CD4-positive, CD25-positive, alpha-beta regulatory T cell (primary cell): ENCODE results near the gene AQP10. TPM values are rescaled to one million over a fixed set of nuclear protein-coding genes. Genes with fewer than 3 reads are reported as not detected.
"Not testable (repeated sequence)": the region's sequence is repeated elsewhere in the genome, so short reads cannot be mapped to it uniquely, and the experiment has no call there.

Experiments used
- ATAC-seq, 2 donors: fragments of 150-1000 bp; cut with Tn5 transposase; one replicate each; pipeline ENCODE4 v1.10.0; 2021; ENCODE audit warnings: low read depth in 2 of 2, moderate number of reproducible peaks in 2 of 2, moderate library complexity in 1 of 2
- DNase-seq, 3 donors: peaks; one replicate each; pipeline versions ENCODE4 v3.0.0 to v3.0.0-alpha.2; 2012 to 2022; ENCODE audit warnings: mixed read lengths in 1 of 3
- H3K27ac ChIP-seq: one replicate; pipeline ENCODE4 v1.7.0; 2013; ENCODE audit warnings: mild to moderate bottlenecking, low read length; ENCODE audit not compliant: insufficient read depth, poor library complexity, severe bottlenecking
- H3K27me3 ChIP-seq: one replicate; pipeline ENCODE4 v1.7.0; 2013; ENCODE audit warnings: low read length; ENCODE audit not compliant: control insufficient read depth, insufficient read depth
- H3K36me3 ChIP-seq: one replicate; pipeline ENCODE4 v1.7.0; 2013; ENCODE audit warnings: mild to moderate bottlenecking, low read length, moderate library complexity; ENCODE audit not compliant: control insufficient read depth, insufficient read depth
- H3K4me1 ChIP-seq: 2 replicates; pipeline ENCODE4 v1.7.0; 2013; ENCODE audit warnings: mild to moderate bottlenecking, low read length; ENCODE audit not compliant: insufficient read depth, control insufficient read depth, poor library complexity, severe bottlenecking
- H3K4me3 ChIP-seq: one replicate; pipeline ENCODE4 v1.7.0; 2013; ENCODE audit warnings: low read depth, mild to moderate bottlenecking, low read length, moderate library complexity
- H3K9me3 ChIP-seq, 2 experiments: 1 replicate in 1 of 2; 2 replicates in 1 of 2; pipeline ENCODE4 v1.7.0; 2013; ENCODE audit warnings: low read length in 2 of 2, mild to moderate bottlenecking in 1 of 2, moderate library complexity in 1 of 2; ENCODE audit not compliant: control insufficient read depth in 2 of 2
- H3K27ac Mint-ChIP-seq, 3 donors: one replicate each; pipeline ENCODE4 v1.8.0; 2020 to 2022; ENCODE audit warnings: mild to moderate bottlenecking in 3 of 3, mixed read lengths in 3 of 3, moderate library complexity in 2 of 3
- H3K27me3 Mint-ChIP-seq: one replicate; pipeline ENCODE4 v1.8.0; 2022; ENCODE audit warnings: mild to moderate bottlenecking, mixed read lengths
- H3K36me3 Mint-ChIP-seq: one replicate; pipeline ENCODE4 v1.8.0; 2020; ENCODE audit warnings: mixed read lengths
- H3K4me1 Mint-ChIP-seq, 4 donors: one replicate each; pipeline ENCODE4 v1.8.0; 2020 to 2022; ENCODE audit warnings: mixed read lengths in 4 of 4, mild to moderate bottlenecking in 1 of 4
- H3K4me3 Mint-ChIP-seq, 4 donors: one replicate each; pipeline ENCODE4 v1.8.0; 2020 to 2022; ENCODE audit warnings: mild to moderate bottlenecking in 4 of 4, mixed read lengths in 4 of 4, moderate library complexity in 3 of 4
- H3K9me3 Mint-ChIP-seq, 7 donors: one replicate each; pipeline ENCODE4 v1.8.0; 2020 to 2022; ENCODE audit warnings: mixed read lengths in 7 of 7, mild to moderate bottlenecking in 3 of 7, moderate library complexity in 2 of 7
- polyA plus RNA-seq, 4 donors: library from polyadenylated mRNA; unstranded; fragments of 300-500 nt; fragmentation: Illumina TruSeq; gene quantifications; one replicate each; pipeline ENCODE4 v1.2.3, GENCODE V29; 2021
- total RNA-seq: library from RNA; stranded (reverse); gene quantifications from one replicate; pipeline ENCODE4 v1.2.3, GENCODE V29; 2022

Gene AQP10
- total and polyA plus RNA-seq, 5 donors from 2014 or later = 0.81 TPM; not detected in 4

GRCh38 chr1:154313066-154313356 is 7.9 kb upstream of the AQP10 start:
- no peak for ATAC-seq
- DNase-seq = no peak
- Mint-ChIP-seq H3K4me3 (no peak overlapping the region), H3K27ac (peak overlapping the region in 1 of 3 donors; percentile 69), H3K36me3 (no peaks in the 10 kb centered on the region), H3K27me3 (no peaks in the 10 kb centered on the region), H3K9me3 (peaks cover 0 to 9% (median 0%) of the 10 kb centered on the region in 7 donors), H3K4me1 (peaks cover 3 to 6% (median 5%) of the 10 kb centered on the region in 4 donors)
- Histone ChIP-seq H3K9me3 (peaks cover 7 to 17% of the 10 kb centered on the region in 2 experiments), H3K27ac (no peak overlapping the region), H3K36me3 (no peaks in the 10 kb centered on the region), H3K27me3 (no peaks in the 10 kb centered on the region), H3K4me3 (no peak overlapping the region), H3K4me1 (peaks cover 4% of the 10 kb centered on the region)

DNA sequence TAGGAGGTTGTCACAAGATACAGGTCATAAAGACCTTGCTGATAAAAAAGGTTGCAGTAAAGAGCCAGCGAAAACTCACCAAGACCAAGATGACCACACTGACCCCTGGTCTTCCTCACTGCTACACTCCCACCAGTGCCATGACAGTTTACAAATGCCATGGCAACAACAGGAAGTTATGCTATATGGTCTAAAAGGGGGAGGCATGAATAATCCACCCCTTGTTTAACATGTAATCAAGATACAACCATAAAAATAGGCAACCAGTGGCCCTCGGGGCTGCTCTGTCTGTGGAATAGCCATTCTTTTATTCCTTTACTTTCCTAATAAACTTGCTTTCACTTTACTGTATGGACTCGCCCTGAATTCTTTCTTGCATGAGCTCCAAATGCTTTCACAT is 6.7 kb upstream of the AQP10 start:
- ATAC-seq, H3K4me3 ChIP-seq, H3K27me3 Mint-ChIP-seq, H3K27ac ChIP-seq, H3K4me1 ChIP-seq, H3K4me1 Mint-ChIP-seq, H3K27me3 ChIP-seq, H3K36me3 ChIP-seq, H3K36me3 Mint-ChIP-seq, H3K27ac Mint-ChIP-seq, DNase-seq, H3K4me3 Mint-ChIP-seq: not testable (repeated sequence)
- peaks cover 0 to 13% (median 2%) of the 10 kb centered on the region in 7 donors for H3K9me3 Mint-ChIP-seq
- peaks cover 7 to 17% of the 10 kb centered on the region in 2 experiments for H3K9me3 ChIP-seq

DNA sequence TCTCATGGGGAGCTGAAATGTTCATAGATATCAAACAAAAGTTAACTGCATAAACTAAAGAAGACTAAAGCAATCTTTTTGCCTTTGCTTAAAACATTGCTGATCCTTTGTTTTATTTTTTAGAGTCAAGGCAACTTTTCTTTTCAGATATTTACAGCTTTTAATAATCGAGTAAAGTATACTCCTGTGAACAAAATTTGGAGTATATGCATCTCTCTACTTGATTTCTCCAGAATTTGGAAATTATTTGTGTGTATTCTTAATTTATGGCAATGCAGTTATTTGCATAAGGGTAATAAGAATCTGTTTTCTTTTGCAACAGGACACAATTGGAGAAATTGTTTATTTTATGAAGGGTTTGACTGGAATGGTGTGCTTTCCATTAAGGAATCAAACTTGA is 4.2 kb upstream of the AQP10 start:
- ATAC-seq = no peak
- H3K4me1 Mint-ChIP-seq = no peaks in the 10 kb centered on the region

GRCh38 chr1:154318386-154318785 is 2.5 kb upstream of the AQP10 start:
- Histone ChIP-seq H3K36me3 (no peaks in the 10 kb centered on the region), H3K4me1 (no peaks in the 10 kb centered on the region), H3K27me3 (no peaks in the 10 kb centered on the region), H3K27ac (no peak overlapping the region), H3K9me3 (peaks cover 7 to 17% of the 10 kb centered on the region in 2 experiments), H3K4me3 (no peak overlapping the region)
- no peaks in the 10 kb centered on the region for H3K4me1 Mint-ChIP-seq
- H3K4me3 Mint-ChIP-seq = no peak overlapping the region
- ATAC-seq (no peak), DNase-seq (no peak)
- peaks cover 0 to 13% (median 2%) of the 10 kb centered on the region in 7 donors for H3K9me3 Mint-ChIP-seq
- H3K36me3 Mint-ChIP-seq = peaks cover 4% of the 10 kb centered on the region
- H3K27me3 Mint-ChIP-seq = peaks cover 8% of the 10 kb centered on the region
- H3K27ac Mint-ChIP-seq = no peak overlapping the region

More for the DNA sequence above, 4.2 kb upstream of the AQP10 start:
- Mint-ChIP-seq H3K36me3 (peaks cover 4% of the 10 kb centered on the region), H3K9me3 (peaks cover 0 to 13% (median 2%) of the 10 kb centered on the region in 7 donors), H3K4me3 (no peak overlapping the region), H3K27ac (no peak overlapping the region), H3K27me3 (peaks cover 8% of the 10 kb centered on the region)
- Histone ChIP-seq H3K4me3 (no peak overlapping the region), H3K27ac (no peak overlapping the region), H3K27me3 (no peaks in the 10 kb centered on the region), H3K36me3 (no peaks in the 10 kb centered on the region), H3K9me3 (peaks cover 7 to 17% of the 10 kb centered on the region in 2 experiments), H3K4me1 (no peaks in the 10 kb centered on the region)
- DNase-seq = no peak

- not testable (repeated sequence) for DNase-seq, H3K27me3 ChIP-seq, H3K27me3 Mint-ChIP-seq, H3K27ac Mint-ChIP-seq, H3K36me3 ChIP-seq, H3K36me3 Mint-ChIP-seq, H3K4me3 ChIP-seq, ATAC-seq, H3K27ac ChIP-seq
- Mint-ChIP-seq H3K9me3 (peaks cover 0 to 13% (median 0%) of the 10 kb centered on the region in 7 donors), H3K4me3 (peak overlapping the region in 1 of 4 donors; percentile 4), H3K4me1 (peaks cover 0 to 12% (median 1%) of the 10 kb centered on the region in 4 donors)
- peaks cover 5 to 11% of the 10 kb centered on the region in 2 experiments for H3K9me3 ChIP-seq
- H3K4me1 ChIP-seq = peaks cover 15% of the 10 kb centered on the region
Observed at GRCh38 chr1:154321609-154321934, 679 bp downstream of the AQP10 start.

GRCh38 chr1:154323493-154323892 is 2.6 kb downstream of the AQP10 start:
- Mint-ChIP-seq H3K27me3 (peaks cover 8% of the 10 kb centered on the region), H3K27ac (no peak overlapping the region), H3K9me3 (no peaks in the 10 kb centered on the region), H3K4me1 (peaks cover 0 to 29% (median 11%) of the 10 kb centered on the region in 4 donors), H3K36me3 (peaks cover 4% of the 10 kb centered on the region), H3K4me3 (peak overlapping the region in 3 of 4 donors; percentile 41 to 98 (median 98))
- Histone ChIP-seq H3K27ac (no peak overlapping the region), H3K27me3 (no peaks in the 10 kb centered on the region), H3K9me3 (no peaks in the 10 kb centered on the region), H3K4me3 (no peak overlapping the region), H3K36me3 (no peaks in the 10 kb centered on the region), H3K4me1 (peaks cover 32% of the 10 kb centered on the region)
- DNase-seq = no peak
- no peak for ATAC-seq

DNA sequence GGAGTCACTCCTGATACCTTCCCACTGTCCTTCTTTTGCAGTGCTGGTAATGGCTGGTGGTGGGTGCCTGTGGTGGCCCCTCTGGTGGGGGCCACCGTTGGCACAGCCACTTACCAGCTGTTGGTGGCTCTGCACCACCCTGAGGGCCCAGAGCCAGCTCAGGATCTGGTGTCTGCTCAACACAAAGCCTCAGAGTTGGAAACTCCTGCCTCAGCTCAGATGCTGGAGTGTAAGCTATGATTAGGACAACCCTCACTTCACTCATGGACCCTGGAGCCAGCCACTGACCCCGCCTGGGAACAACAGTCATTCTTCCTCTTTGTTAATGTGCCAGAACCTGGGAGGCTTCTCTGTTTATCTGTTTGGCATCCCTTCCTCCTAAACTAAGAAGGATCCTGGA is 3.3 kb downstream of the AQP10 start:
- H3K36me3 ChIP-seq = no peaks in the 10 kb centered on the region
- peak overlapping the region in 1 of 3 donors; percentile 78 for H3K27ac Mint-ChIP-seq
- DNase-seq (no peak), ATAC-seq (no peak)
- H3K27me3 ChIP-seq = no peaks in the 10 kb centered on the region
- peaks cover 38% of the 10 kb centered on the region for H3K4me1 ChIP-seq
- peaks cover 0 to 32% (median 11%) of the 10 kb centered on the region in 4 donors for H3K4me1 Mint-ChIP-seq
- peak overlapping the region; percentile 93 to 98 (median 96) for H3K4me3 Mint-ChIP-seq
- H3K27me3 Mint-ChIP-seq = peaks cover 6% of the 10 kb centered on the region
- H3K27ac ChIP-seq = peak overlapping the region; percentile 91
- no peaks in the 10 kb centered on the region for H3K9me3 Mint-ChIP-seq
- no peaks in the 10 kb centered on the region for H3K9me3 ChIP-seq
- peak overlapping the region; percentile 48 for H3K4me3 ChIP-seq
- peaks cover 4% of the 10 kb centered on the region for H3K36me3 Mint-ChIP-seq
